Dedifferentiated amniotic fluid mesenchymal stem cell (primary cell): ENCODE data around the gene FAM20C.

Experiments
- DNase-seq: peaks from one replicate; pipeline ENCODE4 v3.0.0-alpha.2; 2016; ENCODE audit errors: extremely low spot score

Gene FAM20C

DNA sequence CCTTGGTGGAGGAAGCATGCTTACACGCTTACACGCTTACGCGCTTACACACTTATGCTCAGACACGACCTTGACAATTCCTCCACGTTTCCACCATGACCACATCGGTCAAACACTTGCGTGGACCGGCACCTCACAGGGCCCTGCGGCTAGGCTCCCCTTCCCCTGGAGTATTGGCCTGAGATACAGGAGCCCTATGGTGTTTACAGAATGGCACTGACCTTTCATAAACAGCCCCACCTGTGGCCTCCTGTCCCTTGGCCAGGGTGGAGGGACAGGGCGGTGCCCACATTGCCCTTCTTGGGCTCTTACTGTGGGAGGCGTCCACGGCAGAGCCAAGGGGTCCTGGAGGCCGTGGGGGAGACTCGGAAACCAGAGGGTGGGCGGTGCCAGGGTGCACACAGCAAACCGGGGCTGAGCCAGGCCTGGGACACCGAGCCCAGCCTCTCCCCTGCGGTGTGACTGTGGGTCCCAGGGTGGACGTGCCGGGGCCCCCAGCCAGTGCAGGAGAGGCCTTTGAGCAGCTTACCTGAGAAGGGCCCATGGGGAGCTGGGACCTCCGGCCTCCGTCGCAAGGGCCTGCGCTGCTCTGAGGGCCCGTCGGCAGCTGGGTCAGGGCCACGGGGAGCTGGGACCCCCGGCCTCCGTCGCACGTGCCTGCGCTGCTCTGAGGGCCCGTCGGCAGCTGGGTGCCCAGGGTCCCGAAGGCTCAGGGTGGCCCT is 53.4 kb downstream of the FAM20C start:
- no peak for DNase-seq

DNA sequence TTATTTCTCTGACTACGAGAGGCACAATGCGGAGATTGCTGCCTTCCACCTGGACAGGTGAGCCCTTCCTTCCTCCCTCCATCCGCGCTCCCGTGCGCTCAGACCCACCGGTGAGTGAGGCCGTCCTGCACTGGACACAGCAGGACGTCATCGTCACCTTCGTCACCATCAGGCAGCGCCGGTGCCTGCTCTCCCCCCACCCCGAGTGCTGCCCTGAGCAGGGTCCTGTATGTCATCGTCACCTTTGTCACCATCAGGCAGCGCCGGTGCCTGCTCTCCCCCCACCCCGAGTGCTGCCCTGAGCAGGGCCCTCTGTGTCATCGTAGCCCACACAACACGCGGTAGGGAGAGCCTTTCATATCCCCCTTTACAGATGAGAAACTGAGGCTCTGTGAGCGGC is 54.1 kb downstream of the FAM20C start:
- no peak for DNase-seq

DNA sequence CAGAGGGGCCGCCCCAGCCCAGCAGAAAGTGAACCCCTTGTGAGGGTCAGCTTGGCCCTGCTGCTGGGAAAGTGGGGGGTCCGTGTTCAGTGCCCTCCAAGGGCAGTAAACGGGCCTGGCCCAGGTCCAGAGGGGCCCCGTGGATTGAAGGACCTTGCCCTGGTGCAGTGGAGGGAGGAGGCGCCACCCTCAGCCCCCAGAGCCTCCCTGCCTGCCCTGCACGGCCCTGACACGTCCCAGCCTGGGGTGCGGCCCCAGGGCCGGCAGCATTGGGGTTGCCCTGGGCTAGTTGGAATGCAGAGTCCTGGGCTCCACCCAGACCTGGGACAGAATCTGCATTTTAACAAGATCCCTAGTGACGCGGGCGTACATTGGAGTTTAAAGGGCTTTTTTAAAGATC is 54.8 kb downstream of the FAM20C start:
- DNase-seq: no peak

DNA sequence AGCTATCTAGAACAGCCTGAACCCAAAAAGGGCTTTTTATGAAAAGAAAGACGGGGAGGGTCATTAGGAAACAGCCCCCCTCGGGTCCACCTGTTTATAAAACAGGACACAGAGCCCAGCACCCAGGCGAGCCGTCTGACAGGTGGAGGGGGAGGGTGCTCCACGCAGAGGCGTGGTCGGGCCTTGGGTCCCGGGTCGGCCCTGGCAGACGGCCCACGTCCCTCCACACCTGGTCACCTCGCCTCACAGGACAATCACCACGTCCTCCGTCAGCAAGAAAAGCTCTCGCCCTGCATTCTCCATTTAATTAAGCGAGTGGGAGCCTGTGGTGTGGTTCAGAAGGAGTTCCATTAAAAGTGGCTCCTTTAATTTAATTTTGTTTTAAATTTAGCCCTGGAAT is 55.3 kb downstream of the FAM20C start:
- no peak for DNase-seq

DNA sequence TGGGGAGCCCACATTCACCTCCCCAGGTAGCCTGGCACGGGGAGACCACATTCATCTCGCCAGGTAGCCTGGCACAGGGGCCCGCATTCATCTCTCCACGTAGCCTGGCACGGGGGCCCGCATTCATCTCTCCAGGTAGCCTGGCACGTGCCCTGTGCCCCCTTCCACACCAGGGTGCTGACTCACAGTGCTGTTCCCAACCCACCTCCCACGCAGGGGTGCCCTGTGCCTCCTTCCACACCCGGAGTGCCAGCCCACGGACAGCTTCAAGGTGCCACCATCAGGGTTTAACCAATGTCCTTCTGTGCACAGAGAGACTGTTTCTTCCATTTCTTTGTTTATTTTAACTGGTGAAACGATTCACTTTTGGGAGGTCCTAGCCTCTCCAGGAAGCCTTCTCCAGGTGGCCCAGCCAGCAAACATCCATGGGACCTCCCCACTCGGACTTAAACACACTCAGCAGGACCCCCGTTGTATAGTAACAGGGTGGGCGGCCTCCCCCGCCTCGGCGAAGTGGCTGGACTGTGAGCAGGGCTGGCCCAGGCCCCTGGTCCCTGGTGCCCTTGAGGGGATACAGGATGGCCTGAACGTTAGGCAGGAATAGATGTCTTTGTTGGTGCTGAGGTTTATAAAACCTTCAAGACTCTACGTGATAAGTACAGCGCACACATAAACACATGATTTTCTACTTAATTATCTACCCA is 56.5 kb downstream of the FAM20C start:
- DNase-seq: no peak

DNA sequence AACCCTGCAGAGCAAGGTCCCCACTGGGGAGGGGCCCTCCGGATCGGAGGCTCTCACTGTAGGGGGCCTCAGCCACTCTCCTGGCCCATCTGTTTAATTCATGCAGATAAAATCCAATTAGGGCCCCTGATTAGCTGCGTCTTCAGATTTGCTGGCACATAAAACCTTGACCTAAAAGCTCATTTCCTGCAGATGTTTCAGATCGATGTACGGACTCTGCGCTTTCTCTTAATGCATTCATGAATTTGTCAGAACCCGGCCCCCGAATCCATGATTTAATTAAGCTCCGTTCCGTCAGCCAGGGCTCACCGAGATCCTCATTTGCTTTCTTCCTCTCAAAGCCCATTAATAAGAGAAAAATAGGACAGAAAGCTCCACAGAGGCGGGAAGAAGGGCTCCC is 57.6 kb downstream of the FAM20C start:
- no peak for DNase-seq

DNA sequence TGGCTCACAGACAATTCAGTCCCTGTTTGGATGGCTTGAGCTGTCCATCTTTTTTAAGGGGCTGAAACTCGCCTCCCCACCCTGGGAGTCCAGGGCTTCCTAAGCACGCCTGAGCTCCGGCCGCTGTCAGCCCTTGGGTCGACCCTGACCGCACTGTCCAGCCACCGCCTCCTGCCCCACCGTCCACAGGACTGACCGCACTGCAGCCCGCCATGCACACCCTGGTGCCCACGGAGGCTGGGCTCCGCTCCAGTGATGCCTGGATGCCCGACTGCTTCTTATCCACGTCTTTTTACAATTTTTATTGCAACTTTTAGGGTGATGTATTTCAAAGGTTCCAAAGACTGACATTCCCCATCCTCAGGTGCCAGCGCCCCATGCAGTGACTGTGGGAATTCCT is 58.2 kb downstream of the FAM20C start:
- DNase-seq: no peak

DNA sequence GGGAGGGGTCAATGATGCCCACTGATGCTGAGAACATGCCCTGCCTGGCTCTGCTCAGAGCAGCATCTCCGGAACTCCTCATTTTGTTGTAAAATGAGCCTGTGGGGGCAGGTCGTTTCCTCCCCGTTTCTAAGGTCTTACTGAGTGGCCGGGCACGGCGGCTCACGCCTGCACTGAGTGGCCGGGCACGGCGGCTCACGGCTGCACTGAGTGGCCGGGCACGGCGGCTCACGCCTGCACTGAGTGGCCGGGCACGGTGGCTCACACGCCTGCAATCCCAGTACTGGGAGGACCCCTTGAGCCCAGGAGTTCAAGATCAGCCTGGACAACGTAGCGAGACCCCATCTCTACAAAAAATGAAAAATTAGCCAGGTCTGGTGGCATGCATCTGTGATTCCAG is 58.6 kb downstream of the FAM20C start:
- no peak for DNase-seq

DNA sequence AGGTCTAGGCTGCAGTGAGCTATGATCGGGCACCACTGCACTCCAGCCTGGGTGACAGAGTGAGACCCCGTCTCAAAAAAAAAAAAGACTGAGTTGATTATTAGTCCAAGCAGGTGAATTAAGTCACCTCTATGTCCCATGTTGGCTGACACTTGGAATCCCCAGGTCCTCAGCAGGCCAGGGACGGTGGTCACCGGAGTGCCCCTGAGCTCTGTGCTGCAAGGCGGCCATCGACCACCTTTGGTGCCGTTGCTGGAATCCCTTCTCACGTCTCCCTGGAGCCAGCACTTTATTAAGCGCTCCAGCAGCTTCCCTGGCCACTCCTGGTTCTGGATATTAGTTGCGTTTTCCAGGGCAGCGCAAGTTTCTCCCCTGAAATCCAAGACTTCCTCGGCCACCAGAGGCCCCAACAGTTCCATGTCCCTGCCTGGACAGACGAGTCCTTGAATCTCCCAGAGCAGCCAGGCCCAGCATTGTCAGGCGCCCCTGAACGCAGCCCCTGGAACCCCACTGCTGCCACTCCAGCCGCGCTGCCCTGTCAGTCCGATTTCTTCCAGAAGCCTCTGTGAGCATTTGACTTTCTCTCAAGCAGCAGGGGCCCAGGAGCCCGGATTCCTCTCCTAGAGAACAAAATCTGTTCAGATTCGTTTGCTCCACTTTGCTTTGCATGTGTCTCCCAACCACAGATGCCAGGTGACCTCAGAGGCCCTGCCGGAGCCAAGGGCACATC is 59.2 kb downstream of the FAM20C start:
- DNase-seq: no peak

DNA sequence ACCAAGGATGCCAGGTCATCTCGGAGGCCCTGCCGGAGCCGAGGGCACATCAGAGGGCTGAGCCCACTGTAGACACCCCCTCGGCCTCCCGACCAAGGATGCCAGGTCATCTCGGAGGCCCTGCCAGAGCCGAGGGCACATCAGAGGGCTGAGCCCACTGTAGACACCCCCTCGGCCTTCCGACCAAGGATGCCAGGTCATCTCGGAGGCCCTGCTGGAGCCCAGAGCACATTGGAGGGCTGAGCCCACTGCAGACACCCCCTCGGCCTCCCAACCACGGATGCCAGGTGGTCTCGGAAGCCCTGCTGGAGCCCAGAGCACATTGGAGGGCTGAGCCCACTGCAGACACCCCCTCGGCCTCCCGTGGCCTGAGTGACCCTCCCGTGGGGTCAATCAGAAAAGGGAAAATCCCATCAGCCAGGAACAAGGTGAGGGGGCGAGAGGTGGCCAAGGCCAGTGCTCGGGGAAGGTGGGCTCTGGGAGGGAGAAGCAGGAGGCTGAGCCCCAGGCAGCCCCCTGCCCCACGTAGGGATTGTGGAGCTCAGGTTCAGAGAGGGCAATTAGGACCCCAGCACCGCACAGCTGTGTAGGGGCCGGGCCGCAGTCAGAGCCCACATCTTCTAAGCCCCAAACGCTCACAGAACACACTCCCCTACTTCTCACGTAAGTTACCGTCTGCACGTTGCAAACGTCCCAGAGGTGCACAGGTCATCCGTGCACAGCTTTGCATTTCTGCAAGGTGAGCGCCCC is 60.0 kb downstream of the FAM20C start:
- no peak for DNase-seq

DNA sequence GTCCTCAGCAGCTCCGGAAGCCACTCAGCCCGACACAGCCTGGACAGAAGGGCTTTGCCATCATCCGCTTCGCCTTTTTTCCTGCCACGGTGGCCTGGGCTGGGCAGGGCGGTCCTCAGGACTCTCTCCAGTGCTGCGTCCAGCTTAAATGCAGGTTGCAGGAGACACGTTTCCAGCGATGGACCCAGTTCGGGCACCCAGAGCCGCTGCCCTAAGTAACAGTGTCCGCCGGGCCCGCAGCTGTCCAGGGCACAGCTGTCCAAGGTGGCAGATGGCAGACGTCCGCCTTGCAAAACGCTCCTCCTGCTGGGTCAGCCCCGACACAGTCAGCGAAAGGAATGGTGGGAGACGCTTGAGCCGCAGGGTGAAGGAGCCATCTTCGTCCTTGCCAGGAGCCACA is 60.6 kb downstream of the FAM20C start:
- DNase-seq: no peak

DNA sequence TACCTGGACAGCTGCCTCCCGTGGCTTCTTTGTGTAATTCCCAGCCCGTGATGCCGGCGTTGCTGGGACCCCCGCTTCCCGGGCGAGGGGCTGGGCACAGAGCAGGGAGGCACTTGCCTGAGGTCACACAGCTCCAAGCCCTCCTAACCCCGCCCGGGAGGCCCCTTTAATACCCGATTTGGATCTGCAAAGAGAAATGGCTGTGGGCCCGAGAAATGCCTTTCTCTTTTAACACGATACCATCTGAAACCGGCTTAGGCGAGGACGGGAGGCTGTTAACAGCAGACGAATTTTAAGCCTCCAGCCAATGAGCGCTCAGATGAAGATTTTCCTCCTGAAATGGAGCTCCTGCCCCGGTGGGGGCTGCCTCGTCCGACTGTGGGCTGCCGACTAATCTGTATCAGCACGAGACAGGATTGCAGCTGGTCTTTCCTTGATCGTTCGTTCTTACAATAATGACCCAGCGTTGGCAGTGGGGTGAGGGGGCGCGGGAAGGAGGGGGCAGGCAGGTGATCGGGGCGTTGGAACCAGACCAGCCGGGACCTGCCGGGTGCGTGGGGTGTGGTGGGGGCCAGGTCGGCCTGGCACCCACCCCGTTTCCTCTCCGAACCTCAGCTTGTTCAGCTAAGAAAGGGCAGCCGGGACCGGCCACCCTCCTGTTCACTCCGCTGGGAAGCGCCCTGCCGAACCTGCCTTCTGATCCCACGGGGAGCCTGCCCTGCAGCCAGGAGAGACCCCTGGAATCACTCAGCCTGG is 61.4 kb downstream of the FAM20C start:
- no peak for DNase-seq

DNA sequence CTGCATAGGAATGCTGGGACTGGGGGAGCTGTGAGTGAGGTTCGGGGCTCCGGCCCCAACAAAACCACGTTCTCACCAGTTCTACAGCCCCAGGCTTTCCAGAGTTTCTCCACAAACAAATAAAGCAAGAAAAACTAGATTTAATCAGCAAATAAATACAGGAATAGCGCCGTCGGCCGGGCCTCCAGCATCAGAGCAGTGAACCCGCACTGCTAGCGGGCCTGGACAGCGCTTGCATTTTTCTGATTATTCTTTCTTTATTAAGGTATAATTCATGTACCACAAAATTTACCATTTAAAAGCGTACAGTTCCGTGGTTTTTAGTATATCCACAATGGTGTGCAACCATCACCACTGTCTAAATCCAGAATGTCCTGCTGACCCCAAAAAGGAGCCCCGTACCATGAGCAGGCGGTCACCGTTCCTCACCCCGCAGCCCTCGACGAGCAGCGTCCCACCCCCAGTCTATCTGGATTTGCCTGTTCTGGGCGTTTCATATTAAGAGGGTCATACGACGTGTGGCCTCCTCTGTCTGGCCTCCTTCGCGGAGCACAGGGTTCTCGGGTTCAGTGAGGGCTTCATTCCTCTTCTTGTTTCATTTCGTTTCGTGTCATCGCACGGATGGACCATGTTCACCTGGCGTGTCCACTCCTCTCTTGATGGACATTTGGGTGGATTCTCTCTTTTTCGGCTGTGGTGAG is 62.1 kb downstream of the FAM20C start:
- DNase-seq: no peak

DNA sequence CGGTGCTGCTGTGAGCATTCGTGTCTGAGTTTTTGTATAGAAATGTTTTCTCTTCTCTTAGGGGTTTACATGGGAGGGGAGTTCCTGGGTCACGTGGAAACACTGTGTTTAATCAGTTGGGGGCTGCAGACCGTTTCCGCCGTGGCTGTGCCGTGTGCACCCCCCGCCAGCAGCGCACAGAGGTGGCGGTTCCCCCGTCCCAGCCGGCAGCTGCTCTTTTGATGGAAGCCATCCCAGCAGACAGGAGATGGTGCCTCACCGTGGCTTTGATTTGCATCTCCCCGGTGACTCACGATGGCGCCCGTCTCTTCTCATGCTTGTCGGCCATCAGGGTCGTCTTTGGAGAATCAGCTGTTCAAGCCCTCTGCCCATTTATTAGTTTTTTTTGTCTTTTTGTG is 62.7 kb downstream of the FAM20C start:
- DNase-seq: no peak

DNA sequence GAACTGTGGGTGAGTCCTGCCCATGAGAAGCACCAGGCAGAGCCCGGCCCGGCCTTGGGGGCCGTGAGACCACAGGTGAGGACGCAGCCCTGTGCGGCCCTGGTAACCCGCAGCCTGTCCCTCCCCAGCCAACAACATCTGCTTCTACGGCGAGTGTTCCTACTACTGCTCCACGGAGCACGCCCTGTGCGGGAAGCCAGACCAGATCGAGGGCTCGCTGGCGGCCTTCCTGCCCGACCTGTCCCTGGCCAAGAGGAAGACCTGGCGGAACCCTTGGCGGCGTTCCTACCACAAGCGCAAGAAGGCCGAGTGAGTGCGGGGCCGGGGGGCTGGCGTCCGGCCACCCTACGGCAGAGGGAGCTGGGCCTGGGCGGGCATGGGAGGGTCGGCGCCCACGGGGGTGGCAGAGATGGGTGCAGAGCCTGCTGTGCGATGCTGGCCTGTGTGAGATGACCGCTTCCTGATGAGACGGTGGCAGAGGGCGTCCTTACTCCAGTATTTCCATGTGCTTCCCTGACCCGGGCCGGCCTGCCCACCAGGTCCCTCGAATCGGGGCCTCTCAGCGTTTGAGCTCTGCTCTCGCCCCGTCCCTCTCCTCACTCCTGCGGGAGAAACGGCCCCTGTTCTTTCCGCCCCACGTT is 63.5 kb downstream of the FAM20C start:
- no peak for DNase-seq

DNA sequence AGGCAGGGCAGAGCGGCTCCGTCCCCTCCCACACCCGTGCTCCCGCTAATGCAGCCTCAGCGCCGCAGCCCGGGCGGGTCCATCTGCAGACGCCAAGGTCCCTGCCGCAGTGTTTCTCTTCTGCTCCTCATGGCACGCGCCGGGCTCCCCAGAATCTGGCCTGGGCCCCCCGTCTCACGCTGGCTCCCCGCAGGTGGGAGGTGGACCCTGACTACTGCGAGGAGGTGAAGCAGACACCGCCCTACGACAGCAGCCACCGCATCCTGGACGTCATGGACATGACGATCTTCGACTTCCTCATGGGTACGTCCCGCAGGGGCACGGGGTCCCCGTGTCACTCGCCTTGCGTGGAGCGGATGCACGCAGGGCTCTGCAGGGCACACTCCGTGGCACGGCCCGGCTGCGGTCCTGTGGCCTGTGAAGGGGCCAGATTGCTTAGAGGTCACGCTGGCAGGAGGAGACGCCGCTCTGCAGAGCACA is 64.1 kb downstream of the FAM20C start:
- no peak for DNase-seq

DNA sequence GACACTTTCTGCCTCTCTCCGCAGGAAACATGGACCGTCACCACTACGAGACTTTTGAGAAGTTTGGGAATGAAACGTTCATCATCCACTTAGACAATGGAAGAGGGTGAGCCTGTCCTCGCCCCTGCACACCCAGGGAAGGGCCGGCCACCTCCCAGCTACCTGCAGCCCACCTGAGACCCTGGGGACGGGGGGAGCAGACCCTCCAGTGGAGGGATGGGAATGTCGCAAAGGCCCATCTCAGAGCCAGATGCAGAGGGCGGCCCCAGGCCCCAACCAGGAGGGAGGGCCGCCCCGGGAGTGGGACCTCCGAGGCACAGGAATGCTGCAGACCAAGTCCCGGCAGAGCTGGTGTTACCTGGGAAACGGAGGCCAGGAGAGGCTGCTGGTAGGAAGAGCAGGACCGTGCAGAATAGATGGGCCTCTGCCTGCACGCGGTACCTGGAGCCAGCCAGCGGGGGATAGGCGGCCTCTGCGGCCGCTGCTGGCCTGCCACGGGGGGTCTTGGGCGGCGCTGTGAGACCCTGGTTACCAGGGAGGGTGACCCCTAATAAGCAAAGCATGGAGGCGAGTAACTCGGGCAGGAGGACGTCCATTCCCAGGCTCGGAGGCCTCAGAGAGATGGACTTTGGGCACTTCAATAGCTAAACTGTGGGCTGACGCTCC is 64.7 kb downstream of the FAM20C start:
- DNase-seq: no peak

DNA sequence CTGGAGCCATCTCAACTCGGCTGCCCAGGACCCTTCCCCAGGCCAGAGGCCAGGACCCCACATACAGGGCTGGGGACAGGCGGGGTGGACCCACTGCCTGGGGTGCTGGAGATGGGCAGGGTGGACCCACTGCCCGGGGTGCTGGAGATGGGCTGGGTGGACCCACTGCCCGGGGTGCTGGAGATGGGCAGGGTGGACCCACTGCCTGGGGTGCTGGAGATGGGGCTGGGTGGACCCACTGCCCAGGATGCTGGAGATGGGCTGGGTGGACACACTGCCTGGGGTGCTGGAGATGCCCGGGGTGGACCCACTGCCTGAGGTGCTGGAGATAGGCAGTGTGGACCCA is 65.2 kb downstream of the FAM20C start:
- DNase-seq: no peak

DNA sequence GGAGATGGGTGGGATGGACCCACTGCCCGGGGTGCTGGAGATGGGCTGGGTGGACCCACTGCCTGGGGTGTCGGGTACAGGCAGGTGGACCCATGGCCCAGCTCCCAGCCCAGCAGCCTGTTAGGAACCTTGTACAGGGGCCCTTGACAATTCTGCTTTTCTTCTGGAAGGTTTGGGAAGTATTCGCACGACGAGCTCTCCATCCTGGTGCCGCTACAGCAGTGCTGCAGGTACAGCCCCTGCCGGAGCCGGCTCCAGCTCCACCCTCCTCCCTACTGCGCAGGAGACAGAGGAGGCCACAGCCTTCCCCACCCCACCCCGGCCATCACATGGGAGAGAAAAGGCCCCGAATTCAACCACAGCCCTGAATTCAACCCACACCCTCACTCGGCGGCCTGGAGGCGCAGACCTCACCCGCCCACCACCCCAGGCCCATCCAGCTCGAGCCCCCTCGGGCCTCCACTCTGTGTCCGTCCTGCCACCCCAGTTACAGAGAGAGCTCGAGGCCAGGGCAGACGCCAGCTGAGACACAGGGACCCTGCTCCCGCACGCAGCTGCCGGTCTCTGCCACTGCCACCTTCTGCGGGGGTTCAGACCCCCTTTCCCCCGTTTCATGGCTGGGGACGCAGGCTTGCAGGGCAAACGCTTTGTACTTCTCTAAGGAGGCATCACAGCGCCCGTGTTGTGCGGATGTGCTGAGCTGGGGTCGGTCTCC is 66.3 kb downstream of the FAM20C start:
- no peak for DNase-seq
